Neuronal stem cell (in vitro differentiated cells): ENCODE results near the gene ING4.

ENCODE experiments used
- DNase-seq: peaks from one replicate; pipeline ENCODE4 v3.0.0-alpha.2; 2013; ENCODE audit warnings: low spot score
- H2AFZ ChIP-seq: one replicate; pipeline ENCODE4 v1.6.1; 2013; ENCODE audit warnings: mild to moderate bottlenecking, low read length, inconsistent platforms
- H2AK5ac ChIP-seq: 2 replicates; pipeline ENCODE4 v1.6.1; 2013; ENCODE audit warnings: low read depth, mild to moderate bottlenecking, inconsistent platforms, low read length, moderate library complexity, mixed read lengths
- H2BK120ac ChIP-seq: 2 replicates; pipeline ENCODE4 v1.6.1; 2013; ENCODE audit warnings: low read depth, mild to moderate bottlenecking, inconsistent platforms, low read length, moderate library complexity, mixed read lengths
- H2BK12ac ChIP-seq: one replicate; pipeline ENCODE4 v1.6.1; 2013; ENCODE audit warnings: low read length, inconsistent platforms
- H2BK15ac ChIP-seq: 2 replicates; pipeline ENCODE4 v1.6.1; 2013; ENCODE audit warnings: mild to moderate bottlenecking, low read length, inconsistent platforms, mixed read lengths
- H2BK5ac ChIP-seq: one replicate; pipeline ENCODE4 v1.6.1; 2013; ENCODE audit warnings: inconsistent platforms, mild to moderate bottlenecking, low read length, moderate library complexity
- H3K14ac ChIP-seq: one replicate; pipeline ENCODE4 v1.6.1; 2013; ENCODE audit warnings: low read length, inconsistent platforms
- H3K18ac ChIP-seq: 2 replicates; pipeline ENCODE4 v1.6.1; 2013; ENCODE audit warnings: low read length, inconsistent platforms
- H3K23ac ChIP-seq: 2 replicates; pipeline ENCODE4 v1.6.1; 2013; ENCODE audit warnings: low read depth, mild to moderate bottlenecking, mixed read lengths, low read length, inconsistent platforms; ENCODE audit not compliant: poor library complexity
- H3K27ac ChIP-seq: replicated peaks from 3 replicates; pipeline ENCODE4 v1.5.1; 2013; ENCODE audit warnings: low read length, inconsistent platforms
- H3K27me3 ChIP-seq, 3 experiments: 2 replicates each; pipeline ENCODE4 v1.6.1; 2013; ENCODE audit warnings: low read length in 3 of 3, mild to moderate bottlenecking in 2 of 3, inconsistent platforms in 1 of 3, low read depth in 1 of 3, mixed read lengths in 1 of 3, moderate library complexity in 1 of 3; ENCODE audit not compliant: control insufficient read depth in 3 of 3, insufficient read depth in 3 of 3
- H3K36me3 ChIP-seq, 2 donors: replicated peaks in 1 of 2; 2 replicates each; pipeline ENCODE4 v1.6.1; 2013; ENCODE audit warnings: low read length in 2 of 2; ENCODE audit not compliant: control insufficient read depth in 2 of 2, insufficient read depth in 2 of 2
- H3K4ac ChIP-seq: 2 replicates; pipeline ENCODE4 v1.6.1; 2013; ENCODE audit warnings: inconsistent platforms, mild to moderate bottlenecking, low read length, moderate library complexity
- H3K4me1 ChIP-seq, 2 donors: 1 replicate in 1 of 2; 2 replicates in 1 of 2; pipeline ENCODE4 v1.6.1; 2013; ENCODE audit warnings: low read length in 2 of 2, low read depth in 1 of 2; ENCODE audit not compliant: control insufficient read depth in 2 of 2, insufficient read depth in 1 of 2
- H3K4me2 ChIP-seq: one replicate; pipeline ENCODE4 v1.6.1; 2013; ENCODE audit warnings: mild to moderate bottlenecking, low read length, inconsistent platforms; ENCODE audit not compliant: insufficient read depth, poor library complexity, severe bottlenecking
- H3K4me3 ChIP-seq, 2 donors: 2 replicates each; pipeline ENCODE4 v1.5.1; 2013; ENCODE audit warnings: low read length in 2 of 2, mild to moderate bottlenecking in 2 of 2, inconsistent platforms in 1 of 2, moderate library complexity in 1 of 2
- H3K79me1 ChIP-seq: one replicate; pipeline ENCODE4 v1.6.1; 2013; ENCODE audit warnings: low read depth, mild to moderate bottlenecking, inconsistent platforms, low read length, moderate library complexity
- H3K9ac ChIP-seq: one replicate; pipeline ENCODE4 v1.6.1; 2013; ENCODE audit warnings: mild to moderate bottlenecking, low read depth, low read length, inconsistent platforms; ENCODE audit not compliant: poor library complexity
- H3K9me3 ChIP-seq, 2 donors: replicated peaks in 1 of 2; 2 replicates each; pipeline versions ENCODE3 to v1.6.1; 2013; ENCODE audit warnings: low read length in 2 of 2, mild to moderate bottlenecking in 2 of 2, inconsistent platforms in 1 of 2, low read depth in 1 of 2, mixed read lengths in 1 of 2, moderate library complexity in 1 of 2; ENCODE audit not compliant: control insufficient read depth in 2 of 2, insufficient read depth in 1 of 2
- H4K8ac ChIP-seq: one replicate; pipeline ENCODE4 v1.6.1; 2013; ENCODE audit warnings: low read depth, mild to moderate bottlenecking, inconsistent platforms, low read length, moderate library complexity
- H4K91ac ChIP-seq: one replicate; pipeline ENCODE4 v1.6.1; 2013; ENCODE audit warnings: low read length, low read depth, mild to moderate bottlenecking, inconsistent platforms; ENCODE audit not compliant: poor library complexity
- WGBS, 2 donors: extraction: QIAGEN DNeasy Blood & Tissue Kit; methylation state at CpG; one replicate each; pipeline ENCODE4 v1.1.7; 2013; ENCODE audit warnings: missing lambda C conversion rate in 2 of 2, mixed read lengths in 1 of 2; ENCODE audit not compliant: insufficient read length in 2 of 2, insufficient replicate concordance in 1 of 2; ENCODE audit errors: extremely low coverage in 2 of 2; 5-methylcytosine and 5-hydroxymethylcytosine counted together

The ING4 gene

GRCh38 chr12:6696690-6697583 is 34.0 kb upstream of the ING4 start:
- no CpG with 5 or more reads among the region's 17 CpGs for WGBS, 2 donors
- Histone ChIP-seq H3K27ac (no peak overlapping the region), H2BK120ac (no peak overlapping the region), H3K36me3 (peaks cover 15 to 24% of the 10 kb centered on the region in 2 donors), H3K4ac (no peak overlapping the region), H2AFZ (no peak overlapping the region), H2BK15ac (no peak overlapping the region), H2AK5ac (peak overlapping the region; percentile 64), H3K18ac (no peak overlapping the region), H2BK5ac (peak overlapping the region; percentile 49), H4K91ac (no peak overlapping the region), H3K9me3 (no peaks in the 10 kb centered on the region), H3K27me3 (peaks cover 0 to 10% (median 7%) of the 10 kb centered on the region in 3 experiments), H3K14ac (no peak overlapping the region), H3K4me2 (no peak overlapping the region), H3K4me3 (no peak overlapping the region), H4K8ac (no peak overlapping the region), H3K4me1 (peaks cover 11 to 18% of the 10 kb centered on the region in 2 donors), H3K9ac (no peak overlapping the region), H3K23ac (no peak overlapping the region), H3K79me1 (peaks cover 20% of the 10 kb centered on the region), H2BK12ac (no peak overlapping the region)
- DNase-seq: no peak

GRCh38 chr12:6695313-6696045 is 32.6 kb upstream of the ING4 start:
- peak overlapping the region; percentile 67 for H2BK5ac ChIP-seq
- H4K91ac ChIP-seq: no peak overlapping the region
- peaks cover 15 to 24% of the 10 kb centered on the region in 2 donors for H3K36me3 ChIP-seq
- WGBS, 2 donors: no CpG with 5 or more reads among the region's 11 CpGs
- no peak overlapping the region for H3K14ac ChIP-seq
- no peak for DNase-seq
- peaks cover 6 to 18% of the 10 kb centered on the region in 2 donors for H3K4me1 ChIP-seq
- H2BK12ac ChIP-seq: no peak overlapping the region
- H2AFZ ChIP-seq: no peak overlapping the region
- H4K8ac ChIP-seq: no peak overlapping the region
- H2BK15ac ChIP-seq: no peak overlapping the region
- H3K27me3 ChIP-seq: no peaks in the 10 kb centered on the region
- no peak overlapping the region for H3K4me3 ChIP-seq
- no peak overlapping the region for H2AK5ac ChIP-seq
- H3K9me3 ChIP-seq: no peaks in the 10 kb centered on the region
- no peak overlapping the region for H3K18ac ChIP-seq
- H2BK120ac ChIP-seq: no peak overlapping the region
- H3K9ac ChIP-seq: no peak overlapping the region
- H3K79me1 ChIP-seq: peaks cover 18% of the 10 kb centered on the region
- H3K23ac ChIP-seq: no peak overlapping the region
- H3K27ac ChIP-seq: no peak overlapping the region
- H3K4ac ChIP-seq: no peak overlapping the region
- H3K4me2 ChIP-seq: no peak overlapping the region

- no peak overlapping the region for H3K23ac ChIP-seq
- H3K27ac ChIP-seq: no peak overlapping the region
- no peaks in the 10 kb centered on the region for H3K27me3 ChIP-seq
- H4K8ac ChIP-seq: no peak overlapping the region
- no peak overlapping the region for H4K91ac ChIP-seq
- peaks cover 7 to 20% of the 10 kb centered on the region in 2 donors for H3K4me1 ChIP-seq
- H2BK120ac ChIP-seq: no peak overlapping the region
- peaks cover 14% of the 10 kb centered on the region for H3K79me1 ChIP-seq
- H3K18ac ChIP-seq: no peak overlapping the region
- H3K4ac ChIP-seq: no peak overlapping the region
- peak overlapping the region in 1 of 2 donors; percentile 21 for H3K4me3 ChIP-seq
- peaks cover 15 to 24% of the 10 kb centered on the region in 2 donors for H3K36me3 ChIP-seq
- no peak overlapping the region for H2BK15ac ChIP-seq
- H2AK5ac ChIP-seq: no peak overlapping the region
- DNase-seq: no peak
- no peak overlapping the region for H3K9ac ChIP-seq
- H2BK12ac ChIP-seq: no peak overlapping the region
- H2AFZ ChIP-seq: no peak overlapping the region
- H3K9me3 ChIP-seq: no peaks in the 10 kb centered on the region
- no CpG with 5 or more reads among the region's 9 CpGs for WGBS, 2 donors
- no peak overlapping the region for H3K14ac ChIP-seq
- no peak overlapping the region for H3K4me2 ChIP-seq
- no peak overlapping the region for H2BK5ac ChIP-seq
Measured at GRCh38 chr12:6694701-6695100, 31.8 kb upstream of the ING4 start.

GRCh38 chr12:6693832-6694355 is 31.0 kb upstream of the ING4 start:
- no peak overlapping the region for H3K9ac ChIP-seq
- peaks cover 8% of the 10 kb centered on the region for H3K79me1 ChIP-seq
- peaks cover 1 to 15% of the 10 kb centered on the region in 2 donors for H3K4me1 ChIP-seq
- no peak overlapping the region for H4K8ac ChIP-seq
- H3K27ac ChIP-seq: no peak overlapping the region
- no peak overlapping the region for H3K4me3 ChIP-seq
- peaks cover 15 to 24% of the 10 kb centered on the region in 2 donors for H3K36me3 ChIP-seq
- no peak overlapping the region for H3K18ac ChIP-seq
- no peak overlapping the region for H2AFZ ChIP-seq
- H4K91ac ChIP-seq: no peak overlapping the region
- H3K4ac ChIP-seq: no peak overlapping the region
- no CpG with 5 or more reads among the region's 4 CpGs for WGBS, 2 donors
- no peak overlapping the region for H2BK12ac ChIP-seq
- no peak overlapping the region for H3K14ac ChIP-seq
- H3K9me3 ChIP-seq: no peaks in the 10 kb centered on the region
- no peak overlapping the region for H2AK5ac ChIP-seq
- no peak overlapping the region for H2BK15ac ChIP-seq
- DNase-seq: no peak
- no peak overlapping the region for H2BK5ac ChIP-seq
- no peaks in the 10 kb centered on the region for H3K27me3 ChIP-seq
- no peak overlapping the region for H3K4me2 ChIP-seq
- no peak overlapping the region for H3K23ac ChIP-seq
- no peak overlapping the region for H2BK120ac ChIP-seq
